Naive thymus-derived CD4-positive, alpha-beta T cell (primary cell): ENCODE data around the gene CPO. TPM values are rescaled to one million over a fixed set of nuclear protein-coding genes. Genes with fewer than 3 reads are reported as not detected.

ENCODE experiments used
- ATAC-seq: fragments of 150-1000 bp; cut with Tn5 transposase; 2 replicates; pipeline ENCODE4 v1.10.0; 2021; ENCODE audit warnings: mild to moderate bottlenecking, moderate library complexity
- CTCF ChIA-PET: fragments of 350-600 bp; sonication (Branson Sonifier 250); formaldehyde crosslinking; loops from one replicate; lab custom pipeline; 2021; ENCODE audit warnings: antibody characterized with exemption; lab: Charles Lee
- POLR2A ChIA-PET: fragments of 350-600 bp; sonication (Branson Sonifier 250); formaldehyde crosslinking; loops from one replicate; lab custom pipeline; 2021; ENCODE audit warnings: antibody characterized with exemption, inconsistent platforms; lab: Charles Lee
- DNase-seq, 9 donors: peaks; one replicate each; pipeline versions ENCODE4 v3.0.0 to v3.0.0-alpha.2; 2020 to 2022; ENCODE audit warnings: mixed read lengths in 1 of 9
- H3K27ac ChIP-seq: one replicate; pipeline ENCODE4 v1.7.0; 2013; ENCODE audit warnings: mild to moderate bottlenecking, low read depth, low read length, moderate library complexity
- H3K27me3 ChIP-seq, 2 donors: one replicate each; pipeline ENCODE4 v1.7.0; 2013; ENCODE audit warnings: low read length in 2 of 2, mild to moderate bottlenecking in 2 of 2, moderate library complexity in 2 of 2; ENCODE audit not compliant: control insufficient read depth in 2 of 2, insufficient read depth in 2 of 2
- H3K36me3 ChIP-seq, 3 experiments: 1 replicate in 2 of 3; 2 replicates in 1 of 3; pipeline ENCODE4 v1.7.0; 2013; ENCODE audit warnings: low read length in 3 of 3, mild to moderate bottlenecking in 3 of 3, moderate library complexity in 1 of 3; ENCODE audit not compliant: insufficient read depth in 3 of 3, control insufficient read depth in 2 of 3
- H3K4me1 ChIP-seq, 2 donors: one replicate each; pipeline ENCODE4 v1.7.0; 2013; ENCODE audit warnings: low read length in 2 of 2, mild to moderate bottlenecking in 2 of 2, moderate library complexity in 1 of 2; ENCODE audit not compliant: control insufficient read depth in 2 of 2, insufficient read depth in 2 of 2
- H3K4me3 ChIP-seq: 2 replicates; pipeline ENCODE4 v1.7.0; 2013; ENCODE audit warnings: mild to moderate bottlenecking, low read length
- H3K9me3 ChIP-seq, 3 experiments: 1 replicate in 2 of 3; 2 replicates in 1 of 3; pipeline ENCODE4 v1.7.0; 2013; ENCODE audit warnings: low read length in 3 of 3; ENCODE audit not compliant: control insufficient read depth in 2 of 3
- H3K27ac Mint-ChIP-seq, 9 donors: one replicate each; pipeline ENCODE4 v1.8.0; 2020 to 2022; ENCODE audit warnings: mixed read lengths in 9 of 9, mild to moderate bottlenecking in 8 of 9, moderate library complexity in 5 of 9, inconsistent platforms in 2 of 9
- H3K27me3 Mint-ChIP-seq, 5 donors: one replicate each; pipeline ENCODE4 v1.8.0; 2021 to 2022; ENCODE audit warnings: mixed read lengths in 5 of 5, mild to moderate bottlenecking in 1 of 5
- H3K36me3 Mint-ChIP-seq, 5 donors: one replicate each; pipeline ENCODE4 v1.8.0; 2020 to 2022; ENCODE audit warnings: mixed read lengths in 5 of 5, mild to moderate bottlenecking in 3 of 5, inconsistent platforms in 1 of 5
- H3K4me1 Mint-ChIP-seq, 7 donors: one replicate each; pipeline ENCODE4 v1.8.0; 2020 to 2022; ENCODE audit warnings: mixed read lengths in 7 of 7, mild to moderate bottlenecking in 3 of 7, inconsistent platforms in 1 of 7
- H3K4me3 Mint-ChIP-seq, 10 donors: one replicate each; pipeline ENCODE4 v1.8.0; 2020 to 2022; ENCODE audit warnings: mild to moderate bottlenecking in 10 of 10, mixed read lengths in 10 of 10, moderate library complexity in 6 of 10, inconsistent platforms in 2 of 10
- H3K9me3 Mint-ChIP-seq, 11 donors: one replicate each; pipeline ENCODE4 v1.8.0; 2020 to 2022; ENCODE audit warnings: mixed read lengths in 11 of 11, mild to moderate bottlenecking in 4 of 11, inconsistent platforms in 1 of 11, moderate library complexity in 1 of 11
- intact Hi-C, 2 donors: fragments of 100-400 bp; cut with micrococcal nuclease; formaldehyde crosslinking; loops; one replicate each; pipeline ENCODE4 v1.15.1; 2023
- polyA plus RNA-seq, 2 donors: library from polyadenylated mRNA; unstranded; fragments of 300-500 nt; fragmentation: Illumina TruSeq; gene quantifications; one replicate each; pipeline ENCODE4 v1.2.3, GENCODE V29; 2021
- total RNA-seq, 6 experiments: library from RNA in 5 of 6; stranded (reverse) in 5 of 6; gene quantifications; 1 replicate in 5 of 6; 2 replicates in 1 of 6; pipeline ENCODE4 v1.2.3 and lab custom pipeline; 2021 to 2026

CPO gene
- total and polyA plus RNA-seq, 7 experiments from 2014 or later = 0.30 to 0.51 (median 0.32) TPM; not detected in 4

GRCh38 chr2:206921529-206921928 is 17.8 kb upstream of the CPO start:
- Mint-ChIP-seq H3K36me3 (peaks cover 0 to 20% (median 9%) of the 10 kb centered on the region in 5 donors), H3K4me3 (no peak overlapping the region), H3K9me3 (peaks cover 0 to 11% (median 4%) of the 10 kb centered on the region in 11 donors), H3K4me1 (no peaks in the 10 kb centered on the region), H3K27ac (no peak overlapping the region), H3K27me3 (peaks cover 0 to 12% (median 6%) of the 10 kb centered on the region in 5 donors)
- H3K9me3 ChIP-seq = no peaks in the 10 kb centered on the region
- H3K36me3 ChIP-seq = no peaks in the 10 kb centered on the region
- ATAC-seq = no peak
- H3K4me1 ChIP-seq = no peaks in the 10 kb centered on the region
- no peak overlapping the region for H3K27ac ChIP-seq
- DNase-seq = no peak
- ChIA-PET POLR2A (no interaction called here), CTCF (no interaction called here)
- H3K27me3 ChIP-seq = no peaks in the 10 kb centered on the region
- no peak overlapping the region for H3K4me3 ChIP-seq
- intact Hi-C loops = no loop called here

DNA sequence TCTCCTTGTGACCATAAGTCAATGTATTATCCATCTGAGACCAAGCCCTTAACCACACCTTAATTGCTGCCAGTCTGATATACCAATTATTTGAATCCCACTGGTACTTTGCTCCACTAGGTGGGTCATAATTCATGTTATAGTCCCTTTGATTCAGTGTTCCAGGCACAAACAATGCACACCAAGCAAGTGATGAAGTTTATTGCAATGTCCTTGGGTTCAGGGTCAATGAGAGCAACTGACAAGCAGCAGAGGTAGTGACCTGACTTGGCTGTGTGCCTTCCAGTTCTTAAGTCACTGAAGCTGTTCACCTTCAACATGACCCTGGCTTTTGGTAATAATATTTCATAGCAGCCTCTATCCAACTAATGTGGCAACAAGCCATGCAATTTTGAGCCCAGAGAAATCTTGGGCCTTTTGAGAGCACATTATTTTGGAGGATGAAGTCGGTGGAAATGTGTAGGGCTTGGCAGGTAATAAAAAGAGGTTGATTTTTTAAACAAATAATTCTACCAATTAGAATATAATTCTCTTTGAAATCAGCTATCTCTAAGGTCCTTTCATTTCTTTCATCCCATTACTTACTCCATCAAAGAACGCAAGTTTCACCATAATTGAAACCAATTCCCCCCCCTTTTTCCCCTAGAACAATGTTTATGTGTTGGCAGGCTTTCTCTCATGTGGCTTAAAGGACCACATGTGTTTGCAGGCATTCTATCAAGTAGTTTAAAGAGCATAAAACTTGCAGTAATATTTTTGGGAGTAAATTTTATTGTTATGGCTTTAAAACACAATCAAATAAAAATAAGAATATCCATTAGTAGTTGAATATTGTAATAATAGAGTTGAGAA is 3.1 kb upstream of the CPO start:
- Histone ChIP-seq H3K4me3 (no peak overlapping the region), H3K27me3 (no peaks in the 10 kb centered on the region), H3K4me1 (no peaks in the 10 kb centered on the region), H3K27ac (no peak overlapping the region), H3K9me3 (no peaks in the 10 kb centered on the region), H3K36me3 (no peaks in the 10 kb centered on the region)
- intact Hi-C loops = no loop called here
- Mint-ChIP-seq H3K36me3 (peaks cover 0 to 5% (median 0%) of the 10 kb centered on the region in 5 donors), H3K27me3 (no peaks in the 10 kb centered on the region), H3K4me1 (no peaks in the 10 kb centered on the region), H3K9me3 (peaks cover 0 to 12% (median 6%) of the 10 kb centered on the region in 11 donors), H3K4me3 (no peak overlapping the region), H3K27ac (no peak overlapping the region)
- CTCF ChIA-PET = no interaction called here
- POLR2A ChIA-PET = no interaction called here
- ATAC-seq (no peak), DNase-seq (no peak)

DNA sequence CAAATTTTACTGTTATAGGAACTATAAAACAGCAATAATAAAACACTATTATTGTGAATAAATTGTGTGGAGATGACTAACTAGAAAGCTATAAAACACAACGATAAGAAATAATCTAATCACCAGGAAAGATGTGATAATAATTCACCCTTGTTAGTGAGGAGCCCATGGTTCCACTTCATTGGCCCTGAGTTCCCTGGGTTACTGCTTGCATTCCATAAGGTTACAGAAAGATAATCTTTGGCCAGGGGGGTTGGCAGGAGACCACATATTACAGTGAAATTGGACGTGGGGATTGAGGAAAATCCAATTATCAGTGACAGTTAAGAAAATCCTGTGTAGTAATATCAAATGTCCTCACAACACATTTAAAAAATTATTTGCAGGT is 2.5 kb upstream of the CPO start:
- H3K4me1 Mint-ChIP-seq = no peaks in the 10 kb centered on the region
- H3K27ac Mint-ChIP-seq = no peak overlapping the region
- Histone ChIP-seq H3K27ac (no peak overlapping the region), H3K27me3 (no peaks in the 10 kb centered on the region), H3K4me1 (no peaks in the 10 kb centered on the region), H3K36me3 (no peaks in the 10 kb centered on the region), H3K9me3 (no peaks in the 10 kb centered on the region), H3K4me3 (no peak overlapping the region)
- POLR2A ChIA-PET = no interaction called here
- intact Hi-C loops = no loop called here
- no peak overlapping the region for H3K4me3 Mint-ChIP-seq
- CTCF ChIA-PET = no interaction called here
- H3K27me3 Mint-ChIP-seq = no peaks in the 10 kb centered on the region
- peaks cover 0 to 6% (median 2%) of the 10 kb centered on the region in 11 donors for H3K9me3 Mint-ChIP-seq
- DNase-seq (no peak), ATAC-seq (no peak)
- peaks cover 0 to 2% (median 0%) of the 10 kb centered on the region in 5 donors for H3K36me3 Mint-ChIP-seq

DNA sequence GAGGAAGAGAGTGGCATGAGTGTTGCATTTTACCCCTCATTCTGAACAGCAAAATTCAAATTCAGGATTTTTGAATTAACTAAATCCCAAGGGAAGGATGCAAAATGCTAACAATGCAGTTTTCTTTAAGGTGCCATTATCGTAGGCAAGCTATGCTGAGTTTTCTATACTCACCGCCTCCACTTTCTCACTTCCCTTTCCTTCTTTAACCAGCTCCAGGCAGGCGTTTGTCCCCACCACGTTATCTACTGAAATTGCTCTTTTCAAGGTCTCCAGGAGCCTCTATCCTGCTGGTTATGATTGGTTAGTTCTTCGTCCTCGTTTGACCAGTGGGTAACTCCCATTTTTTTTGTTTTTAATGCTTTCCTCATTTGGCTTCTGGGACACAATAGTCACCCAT is 1.8 kb upstream of the CPO start:
- H3K27me3 ChIP-seq = no peaks in the 10 kb centered on the region
- intact Hi-C loops = no loop called here
- no peak for ATAC-seq
- no peaks in the 10 kb centered on the region for H3K4me1 ChIP-seq
- POLR2A ChIA-PET = no interaction called here
- H3K4me3 Mint-ChIP-seq = no peak overlapping the region
- no peak overlapping the region for H3K27ac Mint-ChIP-seq
- no peak overlapping the region for H3K27ac ChIP-seq
- no peak for DNase-seq
- no peaks in the 10 kb centered on the region for H3K4me1 Mint-ChIP-seq
- H3K9me3 ChIP-seq = no peaks in the 10 kb centered on the region
- no peak overlapping the region for H3K4me3 ChIP-seq
- H3K27me3 Mint-ChIP-seq = no peaks in the 10 kb centered on the region
- no peaks in the 10 kb centered on the region for H3K36me3 Mint-ChIP-seq
- no peaks in the 10 kb centered on the region for H3K36me3 ChIP-seq
- CTCF ChIA-PET = no interaction called here
- H3K9me3 Mint-ChIP-seq = no peaks in the 10 kb centered on the region

DNA sequence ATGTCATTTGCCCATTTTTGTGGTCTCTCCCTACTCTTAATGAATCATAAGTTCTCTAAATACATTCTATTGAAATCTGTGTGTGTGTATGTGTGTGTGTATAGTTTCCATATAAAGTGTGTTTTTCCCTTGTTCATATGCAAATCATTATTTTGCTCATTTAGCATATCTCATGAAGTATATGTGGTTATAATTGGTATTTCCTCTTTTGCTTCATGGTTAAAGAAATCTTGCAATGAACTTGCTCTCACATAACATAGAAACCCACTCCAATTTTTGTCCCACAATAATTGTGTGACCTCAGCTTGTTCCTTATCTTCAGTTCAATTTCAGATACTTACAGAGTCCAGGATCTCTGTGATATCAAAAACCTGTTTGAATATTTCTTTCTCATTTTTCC is 1.2 kb downstream of the CPO start:
- intact Hi-C loops = no loop called here
- no peak overlapping the region for H3K27ac ChIP-seq
- DNase-seq (no peak), ATAC-seq (no peak)
- H3K4me1 Mint-ChIP-seq = no peaks in the 10 kb centered on the region
- H3K4me3 Mint-ChIP-seq = no peak overlapping the region
- no peaks in the 10 kb centered on the region for H3K9me3 Mint-ChIP-seq
- peaks cover 0 to 8% (median 2%) of the 10 kb centered on the region in 5 donors for H3K27me3 Mint-ChIP-seq
- H3K36me3 Mint-ChIP-seq = no peaks in the 10 kb centered on the region
- H3K9me3 ChIP-seq = no peaks in the 10 kb centered on the region
- H3K4me3 ChIP-seq = no peak overlapping the region
- no peak overlapping the region for H3K27ac Mint-ChIP-seq
- H3K4me1 ChIP-seq = no peaks in the 10 kb centered on the region
- ChIA-PET CTCF (interaction anchor here (0.6 kb wide), 1 partner anchor 25 kb away, joined by 4 read pairs; no protein-coding TSS in a partner anchor), POLR2A (no interaction called here)
- H3K36me3 ChIP-seq = no peaks in the 10 kb centered on the region
- no peaks in the 10 kb centered on the region for H3K27me3 ChIP-seq

DNA sequence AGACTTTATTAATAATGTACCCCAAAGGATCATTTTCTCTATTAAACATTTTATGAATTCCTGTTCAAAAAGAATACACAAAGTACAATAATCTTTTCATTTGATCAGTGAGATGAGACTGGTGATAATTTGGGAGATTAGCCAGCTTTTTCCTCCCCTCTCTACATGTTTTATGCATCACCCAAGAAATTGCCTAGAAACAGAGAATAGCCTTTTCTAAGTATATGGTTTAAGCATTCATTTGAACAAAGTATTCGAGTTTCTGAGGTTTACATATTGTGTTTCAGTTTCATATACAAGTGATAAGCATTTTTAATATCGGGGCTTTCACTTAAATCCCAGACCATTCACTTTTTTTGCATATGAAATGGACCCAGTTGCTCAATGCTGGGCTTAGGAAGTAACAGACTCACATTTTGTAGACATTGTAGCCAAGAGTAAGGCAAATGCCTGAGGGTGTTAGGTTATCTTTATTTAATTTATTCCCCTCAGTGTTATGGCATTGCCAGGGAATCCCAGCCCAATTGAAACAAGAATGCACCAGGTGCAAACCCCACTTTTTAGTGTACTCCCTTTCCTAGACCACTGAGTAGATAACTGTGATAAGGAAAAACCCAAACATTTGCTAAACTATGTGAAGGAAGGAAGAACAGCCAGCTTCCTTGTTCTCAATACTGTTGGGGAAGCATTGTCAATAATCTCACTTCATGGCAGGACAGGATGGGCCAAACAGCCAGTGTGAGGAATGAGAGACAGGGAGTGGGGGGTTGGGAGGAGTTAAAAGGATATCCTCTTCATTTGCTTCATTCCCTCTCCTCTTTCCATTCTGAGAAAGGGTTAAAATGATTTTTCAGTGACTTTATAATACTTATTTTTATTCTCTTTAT is 3.5 kb downstream of the CPO start:
- Histone ChIP-seq H3K9me3 (no peaks in the 10 kb centered on the region), H3K27me3 (no peaks in the 10 kb centered on the region), H3K4me3 (no peak overlapping the region), H3K27ac (no peak overlapping the region), H3K4me1 (no peaks in the 10 kb centered on the region), H3K36me3 (no peaks in the 10 kb centered on the region)
- Mint-ChIP-seq H3K9me3 (peaks cover 0 to 20% (median 12%) of the 10 kb centered on the region in 11 donors), H3K4me1 (no peaks in the 10 kb centered on the region), H3K27me3 (peaks cover 4 to 8% (median 7%) of the 10 kb centered on the region in 5 donors), H3K4me3 (no peak overlapping the region), H3K36me3 (peaks cover 0 to 4% (median 0%) of the 10 kb centered on the region in 5 donors), H3K27ac (no peak overlapping the region)
- ChIA-PET CTCF (no interaction called here), POLR2A (interaction anchor here (0.6 kb wide), 1 partner anchor 24 kb away, joined by 3 read pairs; no protein-coding TSS in a partner anchor)
- intact Hi-C loops = no loop called here
- DNase-seq (no peak), ATAC-seq (no peak)
